Stimulated activated CD8-positive, alpha-beta memory T cell treated with anti-CD3 and anti-CD28 coated beads, Interleukin-12 subunit alpha, Interleukin-12 subunit beta, amount 100 ng/mL, for 1 hour (primary cell): ENCODE data around the gene IKZF3.
"Not testable (repeated sequence)": the region's sequence is repeated elsewhere in the genome, so short reads cannot be mapped to it uniquely, and the experiment has no call there.

Experiments
- DNase-seq: peaks from one replicate; pipeline ENCODE4 v3.0.0-alpha.2; 2020; ENCODE audit warnings: low read depth

Gene IKZF3

DNA sequence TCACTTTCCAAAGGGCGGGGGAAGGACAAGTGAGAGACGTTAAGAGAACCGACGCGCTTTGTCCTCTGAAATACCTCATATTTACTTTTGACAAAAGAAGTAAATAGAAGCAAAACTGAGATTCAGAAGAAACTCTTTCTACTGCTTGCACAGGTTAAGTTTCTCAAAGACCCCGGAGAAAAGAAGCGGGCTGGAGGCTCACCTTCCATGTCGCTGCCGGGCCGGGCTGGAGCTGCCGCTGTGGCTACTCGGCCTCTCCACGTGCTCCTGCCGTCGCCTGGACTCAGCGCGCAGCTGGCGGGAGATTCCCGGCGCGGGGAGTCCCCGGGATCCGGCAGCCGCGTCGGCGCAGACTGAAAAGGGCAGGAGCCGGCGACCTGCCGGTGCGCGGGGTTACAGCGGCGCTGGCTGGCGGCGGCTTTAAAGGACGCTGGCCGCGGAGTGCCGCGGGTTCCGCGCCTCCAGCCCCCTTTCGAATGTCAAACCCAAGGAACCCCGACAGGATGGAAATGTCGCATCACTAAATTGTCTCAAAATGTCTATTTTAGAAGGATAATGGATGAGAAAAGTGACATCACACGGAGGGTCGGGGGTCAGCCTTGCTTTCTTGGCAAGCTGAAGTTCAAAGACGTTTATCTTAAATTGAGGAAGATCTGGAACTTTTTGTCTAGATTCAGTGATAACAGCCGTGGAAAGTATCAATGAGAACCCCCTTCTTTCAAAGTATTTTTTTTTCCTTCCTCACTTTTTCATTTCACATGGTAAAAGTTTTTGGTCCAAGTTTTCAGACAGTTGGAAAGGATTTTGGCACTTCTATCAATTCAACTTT is at the start of gene IKZF3:
TSS of gene IKZF3 (minus strand) at position 395 of the 829 bp plus-strand sequence. CDS start at position 209, 186 bp downstream.
- DNase-seq, result peak; percentile 55

DNA sequence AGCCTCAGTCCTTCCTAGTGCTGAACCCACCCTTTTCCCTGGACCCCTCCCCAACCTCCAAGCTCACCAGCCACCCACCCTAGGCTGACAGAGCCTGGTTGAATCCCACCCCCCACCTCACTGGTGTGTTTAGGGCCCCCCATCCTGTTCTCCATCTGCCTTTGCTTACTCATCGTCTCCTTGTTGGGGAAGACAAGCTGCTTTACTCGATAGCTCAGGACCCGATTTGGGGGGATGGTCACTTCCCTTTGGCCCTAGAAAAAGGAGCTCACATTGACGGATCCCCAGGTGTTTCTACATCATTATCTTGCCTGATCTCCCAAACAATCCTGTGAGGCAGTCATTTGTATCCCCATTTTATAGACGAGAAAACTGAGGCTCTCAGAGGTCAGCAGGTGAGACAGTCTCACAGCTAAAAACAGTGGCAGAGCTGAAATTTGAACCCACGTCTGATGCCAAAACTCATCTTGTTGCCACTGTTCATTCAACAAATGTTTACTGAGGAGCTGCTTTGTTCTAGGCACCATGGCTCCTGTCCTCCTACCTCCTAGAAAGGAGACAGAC is 44.8 kb upstream of the IKZF3 start:
- DNase-seq, result no peak

DNA sequence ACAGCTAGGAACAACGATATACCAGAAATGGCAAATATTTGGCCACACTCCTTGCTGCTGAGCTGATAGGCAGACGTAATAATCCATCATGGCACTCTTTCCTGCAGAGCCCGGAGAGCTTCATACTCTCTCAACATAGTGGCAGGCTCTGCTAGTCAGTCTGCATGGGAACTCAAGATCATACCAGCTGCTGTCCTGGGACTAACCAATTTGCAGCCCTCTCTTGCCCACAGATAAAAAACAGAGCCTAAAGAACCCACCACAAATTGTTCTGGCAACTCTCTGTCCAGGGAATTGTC is 40.8 kb upstream of the IKZF3 start:
- no peak for DNase-seq

DNA sequence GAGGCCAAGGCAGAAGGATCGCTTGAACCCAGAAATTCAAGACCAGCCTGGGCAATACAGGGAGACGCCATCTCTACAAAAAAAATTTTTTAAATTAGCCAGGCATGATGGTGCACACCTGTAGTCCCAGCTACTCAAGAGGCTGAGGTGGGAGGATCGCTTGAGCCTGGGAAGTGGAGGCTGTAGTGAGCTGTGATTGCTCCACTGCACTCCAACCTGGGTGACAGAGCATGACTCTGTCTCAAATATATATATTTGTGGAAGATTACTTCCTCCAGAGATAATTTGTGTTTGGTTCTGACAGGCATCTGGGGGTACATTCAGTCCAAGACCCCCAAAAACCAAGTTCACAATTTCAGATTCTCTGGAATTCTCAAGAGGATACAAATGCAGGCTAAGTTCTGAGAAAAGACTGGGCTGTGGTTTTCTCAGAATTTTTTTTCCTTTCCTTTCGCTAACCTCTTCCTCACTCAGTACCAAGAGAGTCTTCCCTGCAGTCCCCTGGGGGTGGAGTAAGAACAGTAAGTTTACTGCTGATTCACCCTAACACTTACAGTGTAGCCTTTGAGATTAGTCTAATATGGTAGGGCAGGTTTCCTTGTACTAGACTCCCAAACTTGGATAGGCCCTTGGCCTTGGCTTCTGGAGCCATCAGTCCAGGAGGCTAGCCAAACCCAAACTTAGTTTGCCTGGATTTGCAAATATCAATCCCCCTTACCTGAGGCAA is 39.2 kb upstream of the IKZF3 start:
- no peak for DNase-seq

DNA sequence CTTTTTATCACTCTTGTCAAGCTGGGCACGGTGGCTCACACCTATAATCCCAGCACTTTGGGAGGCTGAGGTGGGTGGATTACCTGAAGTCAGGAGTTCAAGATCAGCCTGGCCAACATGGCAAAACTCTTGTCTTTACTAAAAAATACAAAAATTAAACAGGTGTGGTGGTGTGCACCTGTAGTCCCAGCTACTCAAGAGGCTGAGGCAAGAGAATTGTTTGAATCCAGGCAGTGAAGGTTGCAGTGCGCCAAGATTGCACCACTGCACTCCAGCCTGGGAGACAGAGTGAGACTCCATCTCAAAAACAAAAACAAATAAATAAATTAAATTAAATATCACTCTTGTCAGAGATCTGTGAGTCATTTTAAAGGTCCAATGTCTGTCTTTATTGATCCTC is 37.9 kb upstream of the IKZF3 start:
- DNase-seq, result not testable (repeated sequence)

DNA sequence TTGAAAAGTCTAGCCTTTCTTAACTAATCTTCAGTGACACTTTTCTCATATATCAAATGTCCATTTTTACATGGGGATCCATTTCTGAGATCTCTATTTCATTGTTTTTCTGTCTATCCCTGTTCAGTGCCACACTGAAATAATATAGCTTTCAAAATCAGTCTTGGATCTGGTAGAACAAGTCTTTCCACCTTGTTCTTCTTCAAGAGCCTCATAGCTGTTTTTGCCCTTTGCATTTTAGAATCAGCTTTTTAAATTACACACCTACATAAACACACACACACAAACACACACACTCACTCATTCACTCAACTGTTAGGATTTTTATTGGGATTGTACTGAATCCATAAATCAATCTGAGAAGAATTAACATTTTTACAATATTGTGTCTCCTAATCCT is 35.1 kb upstream of the IKZF3 start:
- no peak for DNase-seq

DNA sequence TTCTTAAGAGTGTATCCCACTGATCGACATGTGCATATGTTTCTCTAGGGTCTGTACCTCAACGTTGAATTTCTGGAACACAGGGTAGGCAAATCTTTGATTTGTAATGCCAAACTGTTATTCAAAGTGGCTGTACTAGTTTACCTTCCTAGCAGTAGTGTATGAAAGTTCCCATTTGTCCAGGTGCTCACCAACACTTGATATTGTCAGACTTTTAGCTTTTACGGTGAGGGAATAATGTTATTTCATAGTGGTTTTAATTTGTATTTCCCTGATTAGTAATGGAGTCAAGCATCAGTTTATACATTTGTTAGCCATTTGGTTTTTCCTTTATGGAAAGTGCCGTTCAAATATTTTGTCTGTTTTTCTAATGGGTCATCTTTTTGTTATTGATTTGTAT is 34.0 kb upstream of the IKZF3 start:
- no peak for DNase-seq

DNA sequence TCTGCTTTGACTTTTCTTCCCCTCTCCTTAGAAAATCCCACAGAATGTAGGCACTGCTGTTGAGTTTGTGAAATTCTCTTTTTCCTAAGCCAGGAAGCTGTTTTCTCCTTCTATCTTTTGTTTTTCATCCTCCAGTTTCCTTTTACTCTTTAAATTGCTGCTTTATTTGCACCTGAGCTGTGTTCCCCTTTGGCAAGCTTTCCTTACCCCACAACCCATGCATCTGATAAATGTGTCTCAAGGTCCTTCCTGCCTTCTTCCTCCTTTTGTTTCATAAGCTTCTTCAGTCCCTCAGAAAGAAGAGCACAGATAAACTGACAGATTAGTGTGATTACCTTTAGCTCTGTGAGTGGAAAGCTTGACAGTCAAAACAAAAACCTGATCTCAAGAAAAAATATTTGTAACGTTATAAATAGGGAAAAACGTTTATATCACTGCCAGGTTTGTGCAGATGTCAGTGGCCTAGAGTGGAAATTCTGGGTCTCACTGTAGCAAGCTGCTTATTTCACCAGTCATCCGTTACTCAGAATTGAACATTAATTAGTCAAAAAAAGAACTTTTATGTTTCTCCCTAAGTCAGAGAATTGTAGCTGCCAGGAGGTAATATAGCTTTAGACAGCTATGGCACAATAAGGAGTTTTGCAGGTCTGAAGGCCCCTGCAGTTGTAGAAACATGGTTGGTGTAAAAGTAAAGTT is 30.7 kb upstream of the IKZF3 start:
- no peak for DNase-seq

DNA sequence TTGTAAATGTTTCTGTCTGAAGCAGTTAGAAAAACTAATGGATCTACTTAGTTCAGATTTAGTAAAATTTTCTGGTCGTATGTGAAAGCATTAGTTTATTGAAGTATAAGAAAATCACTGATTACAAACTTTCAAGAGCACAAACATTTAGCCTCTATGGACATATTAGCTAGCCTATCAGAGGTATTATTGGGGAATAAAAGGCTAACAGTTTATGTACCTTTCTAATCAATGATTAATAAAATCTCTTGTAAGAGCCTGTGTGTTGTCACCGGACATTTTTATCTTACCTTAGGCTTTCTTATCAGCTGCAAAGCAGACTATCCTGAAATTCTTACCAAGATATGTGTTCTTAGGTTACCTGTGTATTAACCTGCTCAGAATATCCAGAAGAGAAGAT is 25.1 kb upstream of the IKZF3 start:
- no peak for DNase-seq

DNA sequence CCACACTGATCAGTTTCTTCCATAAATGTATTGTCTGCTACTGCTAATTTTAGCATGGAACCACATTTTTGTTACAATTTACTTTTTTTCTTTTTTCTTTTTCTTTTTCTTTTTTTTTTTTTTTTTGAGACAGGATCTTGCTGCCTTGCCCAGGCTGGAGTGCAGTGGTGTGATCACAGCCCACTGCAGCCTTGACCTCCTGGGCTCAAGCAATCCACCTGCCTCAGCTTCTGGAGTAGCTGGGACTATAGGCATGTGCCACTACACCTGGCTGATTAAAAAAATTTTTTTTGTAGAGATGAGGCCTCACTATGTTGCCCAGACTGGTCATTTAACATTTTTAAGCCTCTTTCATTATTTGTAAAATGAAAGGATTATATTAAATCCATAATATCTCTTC is 23.0 kb upstream of the IKZF3 start:
- no peak for DNase-seq

DNA sequence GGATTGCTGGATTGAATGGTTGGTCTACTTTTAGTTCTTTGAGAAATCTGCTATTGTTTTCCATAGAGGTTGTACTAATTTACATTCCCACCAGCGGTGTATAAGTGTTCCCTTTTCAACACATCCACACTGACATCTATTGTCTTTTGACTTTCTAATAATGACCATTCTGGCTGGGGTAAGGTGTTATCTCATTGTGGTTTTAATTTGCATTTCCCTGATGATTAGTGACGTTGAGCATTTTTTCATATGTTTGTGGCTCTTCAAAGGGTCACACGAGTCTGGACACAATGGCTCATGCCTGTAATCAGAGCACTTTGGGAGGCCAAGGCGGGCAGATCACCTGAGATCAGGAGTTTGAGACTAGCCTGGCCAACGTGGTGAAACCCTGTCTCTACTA is 22.0 kb upstream of the IKZF3 start:
- DNase-seq, result not testable (repeated sequence)

DNA sequence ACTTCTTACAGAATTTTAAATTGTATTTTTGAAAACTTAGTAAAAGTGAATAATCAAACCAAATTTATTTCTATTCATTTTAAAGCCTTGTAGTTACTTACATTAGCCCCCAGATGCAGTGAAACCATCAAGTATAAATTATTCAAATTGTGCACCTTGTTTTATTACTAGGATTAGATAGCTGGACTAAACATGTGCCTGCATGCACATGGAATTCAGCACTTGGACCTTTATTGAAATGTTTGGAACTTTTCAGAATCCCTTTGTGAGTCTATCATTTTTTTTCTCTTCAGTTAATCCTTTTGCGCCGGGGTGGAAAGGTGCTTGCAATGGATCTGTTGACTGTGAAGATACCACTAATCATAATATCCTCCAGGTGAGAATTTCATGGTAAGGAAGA is 8.6 kb upstream of the IKZF3 start:
- DNase-seq, result no peak

DNA sequence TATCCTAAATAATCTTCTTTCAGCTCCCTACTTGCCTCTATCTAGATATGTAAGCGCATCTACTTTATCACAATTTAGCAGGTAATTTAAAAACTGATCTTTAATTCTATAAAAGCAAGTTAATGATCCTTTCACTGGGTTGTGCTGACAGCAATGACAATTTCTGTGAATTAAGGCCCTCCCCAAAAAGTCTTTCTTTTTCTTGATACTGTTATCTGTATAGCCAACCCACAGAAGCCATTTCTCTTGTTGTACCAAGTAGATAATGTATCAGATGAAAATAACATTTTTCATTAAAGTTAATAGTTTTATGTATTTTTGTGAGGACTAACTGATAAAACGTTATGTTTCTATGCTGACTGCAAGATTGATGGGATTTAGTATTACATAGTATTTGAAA is 7.7 kb upstream of the IKZF3 start:
- DNase-seq, result no peak

DNA sequence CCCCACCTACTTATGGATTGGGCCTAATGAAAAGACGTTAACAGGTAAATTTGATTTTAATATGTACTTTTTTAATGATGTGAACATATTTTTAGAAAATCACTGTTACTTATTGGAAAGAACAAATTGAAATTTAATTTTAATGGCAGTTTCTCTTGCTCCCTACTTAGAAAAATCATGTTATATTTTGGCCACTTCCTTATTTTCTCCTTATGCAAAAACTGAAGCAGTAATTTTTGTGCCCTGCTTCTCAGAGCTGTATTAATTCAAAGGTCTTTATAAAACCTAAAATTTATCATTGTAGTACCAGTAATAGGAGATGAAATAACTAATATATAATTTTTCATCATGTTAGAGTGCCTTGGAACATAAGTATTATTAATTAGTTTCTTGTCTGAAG is 6.7 kb upstream of the IKZF3 start:
- DNase-seq, result no peak

DNA sequence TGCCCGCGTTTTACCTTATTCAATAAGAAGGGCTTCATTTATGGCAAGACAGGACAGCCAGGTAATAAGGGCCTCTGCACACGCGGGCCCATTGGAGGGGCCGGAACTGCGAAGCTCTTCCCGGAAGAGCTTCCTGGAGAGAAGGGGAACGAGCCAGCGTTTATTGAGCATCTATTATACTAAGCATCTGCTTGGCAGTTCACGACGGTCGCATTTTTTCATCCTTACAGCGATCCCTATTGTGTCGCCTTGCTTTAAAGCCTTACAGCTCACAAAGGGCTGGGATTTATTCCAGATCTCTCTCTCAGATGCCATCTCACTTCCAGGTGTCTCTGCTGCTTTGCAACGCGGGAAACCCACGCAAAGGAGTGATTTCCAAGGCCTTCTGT is 4.4 kb upstream of the IKZF3 start:
- DNase-seq, result no peak

DNA sequence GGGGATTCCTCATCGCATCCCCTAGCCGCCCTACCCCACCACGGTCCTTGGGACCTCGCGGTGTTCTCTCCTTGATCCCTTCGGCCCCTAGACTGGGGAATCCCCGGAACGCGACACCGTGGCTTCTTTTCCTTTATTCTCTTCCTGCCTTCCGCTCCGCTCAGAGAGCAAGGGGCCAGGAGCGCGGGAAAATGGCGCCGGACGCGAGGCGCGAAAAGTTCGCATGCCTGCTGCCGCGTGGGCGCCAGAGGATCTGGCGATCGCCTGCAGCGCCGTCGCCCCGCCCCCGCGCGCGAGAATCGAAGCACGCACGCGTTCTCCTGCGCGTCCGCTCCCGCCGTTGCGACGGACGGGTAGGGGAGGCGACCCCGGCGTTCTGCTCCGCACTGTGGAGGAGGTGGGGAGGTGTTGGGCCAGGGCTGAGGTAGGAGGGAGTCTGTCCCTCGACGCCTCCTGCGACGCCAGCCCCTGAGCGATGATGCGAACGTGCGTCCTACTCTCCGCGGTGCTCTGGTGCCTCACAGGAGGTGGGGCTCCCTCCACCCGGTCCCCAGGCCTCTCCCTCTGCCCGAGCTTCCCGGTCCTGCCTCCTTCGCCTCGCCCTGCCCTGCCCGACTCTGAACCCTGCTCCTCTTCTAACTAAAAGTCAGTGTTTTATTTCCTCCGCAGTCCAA is 3.9 kb upstream of the IKZF3 start, which contains the start of gene ZPBP2:
TSS of gene ZPBP2 (plus strand) at position 323 of the 674 bp plus-strand sequence. CDS start at position 476, 153 bp downstream.
- DNase-seq, result no peak

DNA sequence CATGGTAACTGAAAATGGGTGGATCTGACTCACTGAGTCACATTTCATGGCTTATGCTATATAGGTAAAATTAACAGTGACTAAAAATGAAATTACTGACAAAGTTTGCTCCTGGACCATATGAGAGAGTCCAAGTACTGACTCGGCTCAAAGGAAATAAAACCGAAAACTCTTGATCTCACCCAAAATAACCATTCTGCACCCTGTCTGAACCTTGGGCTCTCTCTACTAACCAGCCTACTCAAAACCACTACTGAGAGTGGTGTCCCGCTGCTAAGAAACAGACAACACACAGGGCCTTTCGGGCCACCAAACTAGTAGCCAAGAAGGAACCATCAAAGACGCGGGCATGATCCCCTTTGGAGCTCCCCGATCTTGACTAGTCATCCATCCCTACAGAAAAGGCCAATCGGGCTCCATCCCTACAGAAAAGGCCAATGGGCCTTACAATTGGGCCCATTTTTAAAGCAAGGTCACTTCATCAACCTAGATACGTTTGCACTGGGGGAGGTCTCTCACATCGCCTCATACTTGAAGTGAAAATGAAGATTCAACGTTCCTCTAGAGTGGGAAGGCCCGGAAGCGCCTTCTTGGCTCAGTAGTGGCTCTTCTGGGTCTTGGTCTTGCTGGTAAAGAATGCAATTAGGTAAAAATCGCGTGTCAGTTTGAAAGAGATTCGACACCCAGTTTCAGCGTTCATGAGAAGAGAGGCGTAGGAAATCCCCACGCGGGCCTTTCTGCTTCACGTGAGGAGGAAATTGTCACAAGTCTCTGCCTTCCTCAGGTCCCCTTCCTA is 3.2 kb upstream of the IKZF3 start:
- DNase-seq, result no peak

DNA sequence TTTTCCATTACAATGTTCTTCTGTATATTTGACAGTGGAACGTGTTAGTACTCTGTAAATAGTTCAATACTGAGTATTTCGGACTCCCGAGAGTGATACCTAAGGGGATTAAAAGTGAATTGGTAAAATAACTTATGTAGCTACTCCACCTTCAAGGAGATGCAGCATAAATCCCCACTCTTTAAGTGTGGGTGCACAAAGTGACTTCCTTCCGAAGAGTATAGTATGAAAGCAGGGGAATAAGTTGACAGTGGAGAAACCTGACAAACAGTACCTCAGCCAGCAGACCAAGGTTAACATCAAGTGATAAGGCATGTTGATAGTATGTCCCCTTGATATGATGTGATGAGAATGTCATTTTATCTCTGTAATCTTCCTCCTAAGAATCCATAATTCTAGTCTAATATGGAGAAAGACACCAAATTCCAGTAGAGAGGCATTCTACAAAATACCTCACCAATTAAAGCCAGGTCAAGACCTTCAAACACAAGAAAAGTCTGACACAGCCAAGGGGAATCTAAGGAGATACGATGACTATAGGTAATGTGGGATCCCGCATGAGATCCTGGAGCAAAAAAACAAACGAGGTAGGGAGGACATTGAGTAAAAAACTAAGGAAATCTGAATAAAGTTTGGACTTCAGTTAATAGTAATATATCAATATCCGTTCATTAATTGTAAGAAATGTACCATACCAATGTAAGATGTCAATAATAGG is 2.1 kb upstream of the IKZF3 start:
- no peak for DNase-seq

DNA sequence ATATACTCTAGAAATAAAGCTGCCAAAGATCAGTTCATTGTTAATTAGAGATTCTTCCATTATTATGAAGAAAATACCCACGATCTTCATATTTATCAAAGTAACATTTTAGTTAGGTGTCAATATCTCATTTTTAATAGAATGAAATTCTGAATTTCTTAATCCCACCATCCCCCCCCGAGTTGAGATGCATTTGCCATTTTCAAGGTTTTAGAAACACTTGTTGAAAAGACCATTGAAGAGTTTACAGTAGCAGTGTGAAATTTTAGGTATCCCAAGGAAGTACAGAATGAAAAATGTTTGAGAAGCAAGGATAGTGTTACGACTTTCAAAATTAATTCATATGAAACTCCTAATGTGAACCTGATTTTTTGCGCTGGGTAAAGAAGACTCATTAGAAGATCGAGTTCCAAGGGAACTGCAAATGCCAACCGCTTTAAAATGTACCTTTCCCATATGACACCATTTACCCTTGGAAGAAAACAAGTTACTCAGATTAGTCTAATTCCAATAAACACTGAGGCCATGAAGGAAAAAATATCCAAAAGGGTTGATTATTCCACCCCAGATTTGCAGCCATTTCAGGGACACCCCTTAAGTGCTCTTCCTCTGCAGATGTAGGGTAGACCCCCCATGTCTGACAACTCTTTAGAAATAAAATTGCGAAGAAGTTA is 731 bp downstream of the IKZF3 start:
- no peak for DNase-seq

DNA sequence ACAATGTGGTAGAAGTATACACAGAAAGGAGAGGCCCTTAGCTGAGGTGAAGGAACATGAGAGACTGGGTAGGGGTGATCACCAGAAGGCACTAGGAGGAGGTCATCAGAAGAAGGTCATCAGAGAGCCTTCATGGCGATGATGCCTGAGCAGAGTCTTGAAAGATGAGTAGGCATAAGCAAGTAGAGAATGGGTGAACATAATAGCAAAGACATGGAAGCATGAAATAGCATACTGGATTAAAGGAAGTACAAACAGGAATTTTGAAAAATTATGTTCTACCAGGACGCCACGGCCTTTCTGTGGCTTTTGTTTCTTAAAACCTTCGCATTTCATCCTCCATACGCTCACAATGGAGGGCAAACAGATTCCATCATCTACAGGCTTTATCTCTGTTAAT is 2.9 kb downstream of the IKZF3 start:
- no peak for DNase-seq
